Spinal cord (tissue), 10 donors: ENCODE results near the gene TMPRSS4. TPM values are rescaled to one million over a fixed set of nuclear protein-coding genes. Genes with fewer than 3 reads are reported as not detected.

Experiments used
- DNase-seq, 6 donors: peaks; one replicate each; pipeline versions ENCODE4 v3.0.0 to v3.0.0-alpha.2; 2013 to 2015; ENCODE audit warnings: low spot score in 6 of 6, low read depth in 4 of 6
- H3K27ac ChIP-seq: one replicate; pipeline ENCODE4 v1.5.1; 2013; ENCODE audit warnings: low read depth, low read length, control low read depth
- H3K27me3 ChIP-seq: one replicate; pipeline ENCODE4 v1.6.1; 2013; ENCODE audit warnings: low read length; ENCODE audit not compliant: control insufficient read depth, insufficient read depth
- H3K36me3 ChIP-seq: one replicate; pipeline ENCODE4 v1.6.1; 2013; ENCODE audit warnings: low read length; ENCODE audit not compliant: control insufficient read depth, insufficient read depth
- H3K4me1 ChIP-seq: one replicate; pipeline ENCODE4 v1.6.1; 2013; ENCODE audit warnings: low read length; ENCODE audit not compliant: control insufficient read depth, insufficient read depth
- H3K4me3 ChIP-seq: one replicate; pipeline ENCODE4 v1.5.1; 2013; ENCODE audit warnings: low read depth, low read length, control low read depth
- H3K9me3 ChIP-seq: one replicate; pipeline ENCODE4 v1.6.1; 2013; ENCODE audit warnings: low read length; ENCODE audit not compliant: control insufficient read depth, insufficient read depth
- WGBS: methylation state at CpG from one replicate; pipeline ENCODE4 v1.1.5; 2013; ENCODE audit warnings: missing lambda C conversion rate; ENCODE audit not compliant: insufficient coverage; 5-methylcytosine and 5-hydroxymethylcytosine counted together
- polyA plus RNA-seq, 2 donors: library from polyadenylated mRNA; unstranded; fragments of 120-200 nt; gene quantifications; one replicate each; pipeline ENCODE4 v1.2.1, GENCODE V29; 2013; ENCODE audit not compliant: insufficient read length in 2 of 2
- total RNA-seq, 2 donors: library from RNA; depleted of rRNA in 1 of 2; stranded (reverse); fragments of 120-200 nt in 1 of 2; fragments of >200 nt in 1 of 2; gene quantifications; one replicate each; pipeline versions ENCODE4 v1.2.3 to v1.2.4, GENCODE V29; 2013 to 2014
- donor health status: healthy.

TMPRSS4 gene
- total and polyA plus RNA-seq, 4 donors: 0.26 to 0.70 (median 0.30) TPM; not detected in 1

GRCh38 chr11:118087931-118088330 is 11.1 kb downstream of the TMPRSS4 start:
- H3K27ac ChIP-seq: peak overlapping the region; percentile 47

DNA sequence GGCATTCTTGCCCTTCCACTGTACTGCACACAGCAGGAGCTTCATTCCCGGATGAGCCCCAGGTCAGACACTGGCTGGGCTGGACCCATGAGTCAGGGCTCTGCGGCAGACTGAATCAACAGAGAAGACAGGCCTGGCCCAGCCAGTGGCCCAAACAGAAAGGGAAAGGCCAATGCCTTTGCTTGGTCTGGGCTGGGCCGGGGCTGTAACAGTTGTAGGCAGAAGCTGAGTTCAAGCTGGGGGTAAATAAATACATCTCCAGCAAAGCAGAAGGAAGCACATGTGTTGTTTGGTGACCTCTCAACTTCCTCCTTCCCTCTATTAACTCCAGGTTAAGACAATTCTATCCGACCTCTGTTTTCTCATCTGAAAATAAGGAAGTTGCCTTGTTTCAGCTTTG is 11.7 kb downstream of the TMPRSS4 start:
- 88% methylated on average over 2 of the region's 4 CpGs for WGBS
- Histone ChIP-seq H3K36me3 (no peaks in the 10 kb centered on the region), H3K27me3 (no peaks in the 10 kb centered on the region), H3K9me3 (no peaks in the 10 kb centered on the region), H3K4me3 (no peak overlapping the region), H3K27ac (peak overlapping the region; percentile 47), H3K4me1 (peaks cover 19% of the 10 kb centered on the region)
- peak in 1 of 6 donors; percentile 47 for DNase-seq

More at GRCh38 chr11:118087931-118088330, 11.1 kb downstream of the TMPRSS4 start:
- H3K36me3 ChIP-seq: no peaks in the 10 kb centered on the region
- no peak overlapping the region for H3K4me3 ChIP-seq
- no peaks in the 10 kb centered on the region for H3K27me3 ChIP-seq
- DNase-seq: no peak
- H3K4me1 ChIP-seq: peaks cover 23% of the 10 kb centered on the region
- no peaks in the 10 kb centered on the region for H3K9me3 ChIP-seq
- no CpG with 5 or more reads among the region's 6 CpGs for WGBS

DNA sequence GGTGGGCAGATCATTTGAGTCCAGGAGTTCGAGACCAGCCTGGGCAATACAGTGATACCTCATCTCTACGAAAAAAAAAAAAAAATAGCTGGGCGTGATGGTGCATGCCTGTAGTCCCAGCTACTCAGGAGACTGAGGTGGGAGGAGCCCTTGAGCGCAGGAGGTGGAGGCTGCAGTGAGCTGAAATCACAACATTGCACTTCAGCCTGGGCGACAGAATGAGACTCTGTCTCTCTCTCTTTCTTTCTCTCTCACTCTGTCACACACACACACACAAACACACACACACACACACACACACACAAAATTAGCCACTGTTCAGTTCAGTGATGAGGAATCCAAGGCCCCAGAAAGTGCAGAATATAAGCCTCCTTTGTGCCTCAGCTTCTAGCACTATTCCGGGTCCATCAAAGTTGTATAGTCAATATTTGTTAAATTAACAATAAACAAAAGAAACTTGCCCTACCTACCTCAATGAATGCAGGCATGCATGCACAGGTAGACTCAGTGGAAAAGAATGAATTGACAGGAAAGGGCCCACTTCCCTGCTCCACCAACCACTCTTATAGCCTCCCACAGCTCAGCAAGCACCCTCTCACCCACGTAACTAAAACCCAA is 13.8 kb downstream of the TMPRSS4 start:
- H3K4me3 ChIP-seq: no peak overlapping the region
- no peak for DNase-seq

DNA sequence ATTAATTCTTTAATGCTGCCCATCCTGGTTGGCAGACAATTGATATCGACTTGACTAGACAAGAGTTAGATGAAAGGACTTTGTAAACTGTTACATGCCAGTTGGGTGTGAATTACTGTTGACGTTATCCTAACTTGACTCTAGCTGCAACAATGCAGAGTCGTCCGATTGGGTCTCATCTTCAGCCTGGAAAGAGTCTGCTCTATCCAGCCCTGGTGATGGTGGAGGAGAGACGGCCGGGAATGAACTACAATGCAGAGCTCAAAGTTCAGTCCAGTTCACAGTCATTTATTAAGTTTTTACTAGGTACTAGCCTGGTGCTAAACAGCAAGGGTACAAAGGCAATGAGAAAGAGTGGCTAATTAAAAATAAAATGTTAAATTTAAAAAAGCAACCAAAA is 14.8 kb downstream of the TMPRSS4 start:
- DNase-seq: no peak
- Histone ChIP-seq H3K27me3 (no peaks in the 10 kb centered on the region), H3K4me1 (peaks cover 7% of the 10 kb centered on the region), H3K4me3 (no peak overlapping the region), H3K36me3 (no peaks in the 10 kb centered on the region), H3K27ac (no peak overlapping the region), H3K9me3 (no peaks in the 10 kb centered on the region)
- 46% methylated on average over 4 of the region's 6 CpGs for WGBS

More for the DNA sequence above, 13.8 kb downstream of the TMPRSS4 start:
- Histone ChIP-seq H3K9me3 (no peaks in the 10 kb centered on the region), H3K27me3 (no peaks in the 10 kb centered on the region), H3K27ac (no peak overlapping the region), H3K4me1 (peaks cover 17% of the 10 kb centered on the region), H3K36me3 (no peaks in the 10 kb centered on the region)
- WGBS: 94% methylated on average over 3 of the region's 7 CpGs

DNA sequence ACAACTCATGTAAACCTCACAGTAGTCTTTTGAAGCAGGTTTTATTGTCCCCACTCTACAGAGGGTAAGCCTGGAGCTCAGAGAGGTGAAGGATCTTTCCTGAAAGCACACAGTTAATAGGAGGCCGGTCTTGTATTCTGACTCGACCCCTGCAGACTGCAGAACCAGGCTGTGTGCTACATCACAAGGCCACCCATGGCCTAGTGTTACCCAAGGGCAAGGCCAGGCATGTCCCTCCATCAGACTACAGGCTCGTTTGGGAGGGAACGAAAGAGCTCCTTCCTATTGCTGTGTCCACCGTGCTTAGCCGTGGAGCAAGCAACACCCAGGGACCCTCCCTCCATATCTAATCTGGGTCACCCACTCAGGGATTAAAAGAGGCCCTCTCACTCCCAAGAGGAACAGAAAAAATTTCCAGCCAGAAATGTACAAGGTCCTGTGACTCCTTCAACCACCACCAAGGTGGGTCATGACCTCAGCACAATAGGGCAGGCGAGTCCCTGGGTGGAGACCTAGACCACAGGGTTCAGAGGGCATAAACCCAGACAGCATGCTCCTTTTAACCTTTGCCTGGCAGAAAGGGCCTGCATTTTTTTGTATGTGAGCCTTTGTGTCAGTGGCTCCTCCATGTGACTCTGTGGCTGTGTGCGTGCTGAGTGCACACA is 16.2 kb downstream of the TMPRSS4 start:
- Histone ChIP-seq H3K9me3 (no peaks in the 10 kb centered on the region), H3K36me3 (no peaks in the 10 kb centered on the region), H3K27ac (no peak overlapping the region), H3K4me1 (no peaks in the 10 kb centered on the region), H3K4me3 (no peak overlapping the region), H3K27me3 (peaks cover 1% of the 10 kb centered on the region)
- WGBS: 63% methylated on average over 6 of the region's 8 CpGs
- no peak for DNase-seq

- 91% methylated on average over 4 of the region's 4 CpGs for WGBS
- DNase-seq: no peak
- H3K4me1 ChIP-seq: peaks cover 6% of the 10 kb centered on the region
- no peaks in the 10 kb centered on the region for H3K36me3 ChIP-seq
- no peaks in the 10 kb centered on the region for H3K9me3 ChIP-seq
- H3K4me3 ChIP-seq: no peak overlapping the region
- H3K27me3 ChIP-seq: peaks cover 2% of the 10 kb centered on the region
- no peak overlapping the region for H3K27ac ChIP-seq
These were observed 18.6 kb downstream of the TMPRSS4 start for GRCh38 chr11:118095493-118095892.

GRCh38 chr11:118095967-118096367 is 19.1 kb downstream of the TMPRSS4 start:
- H3K27me3 ChIP-seq: peaks cover 2% of the 10 kb centered on the region
- no peaks in the 10 kb centered on the region for H3K9me3 ChIP-seq
- no peaks in the 10 kb centered on the region for H3K36me3 ChIP-seq
- H3K27ac ChIP-seq: no peak overlapping the region
- no peak overlapping the region for H3K4me3 ChIP-seq
- WGBS: 33% methylated on average over 1 of the region's 1 CpG
- no peak for DNase-seq
- H3K4me1 ChIP-seq: peaks cover 6% of the 10 kb centered on the region

GRCh38 chr11:118098996-118099837 is 22.3 kb downstream of the TMPRSS4 start:
- peaks cover 2% of the 10 kb centered on the region for H3K27me3 ChIP-seq
- H3K27ac ChIP-seq: no peak overlapping the region
- peak in 2 of 6 donors; percentile 21 to 43 for DNase-seq
- WGBS: 53% methylated on average over 6 of the region's 11 CpGs
- H3K9me3 ChIP-seq: no peaks in the 10 kb centered on the region
- no peaks in the 10 kb centered on the region for H3K36me3 ChIP-seq
- peaks cover 6% of the 10 kb centered on the region for H3K4me1 ChIP-seq
- no peak overlapping the region for H3K4me3 ChIP-seq

- Histone ChIP-seq H3K36me3 (no peaks in the 10 kb centered on the region), H3K27me3 (peaks cover 2% of the 10 kb centered on the region), H3K9me3 (no peaks in the 10 kb centered on the region), H3K4me1 (peaks cover 6% of the 10 kb centered on the region), H3K27ac (no peak overlapping the region), H3K4me3 (no peak overlapping the region)
- 69% methylated on average over 6 of the region's 10 CpGs for WGBS
- DNase-seq: no peak
These were observed 23.1 kb downstream of the TMPRSS4 start for GRCh38 chr11:118099838-118100556.
